KMS-11 (cell line): ENCODE measurements around the gene GPR132.

Experiments used
- H2AFZ ChIP-seq: fragments of 200-600 bp; sonication (generic); 2 replicates; pipeline ENCODE4 v1.6.1; 2016; ENCODE audit warnings: antibody characterized with exemption, mixed run types, low read depth
- H3K27ac ChIP-seq: fragments of 200-600 bp; sonication (generic); 2 replicates; pipeline ENCODE4 v1.6.1; 2016; ENCODE audit warnings: mild to moderate bottlenecking, mixed run types
- H3K27me3 ChIP-seq: fragments of 200-600 bp; sonication (generic); 2 replicates; pipeline ENCODE4 v1.6.1; 2017; ENCODE audit warnings: mild to moderate bottlenecking, low read depth, mixed run types, moderate library complexity; ENCODE audit not compliant: insufficient read depth
- H3K36me3 ChIP-seq: fragments of 200-600 bp; sonication (generic); 2 replicates; pipeline ENCODE4 v1.6.1; 2017; ENCODE audit warnings: mild to moderate bottlenecking, mixed run types; ENCODE audit not compliant: insufficient read depth
- H3K4me1 ChIP-seq: fragments of 200-600 bp; sonication (generic); 2 replicates; pipeline ENCODE4 v1.6.1; 2016; ENCODE audit warnings: mild to moderate bottlenecking, low read depth, mixed run types; ENCODE audit not compliant: poor library complexity, severe bottlenecking
- H3K4me2 ChIP-seq: fragments of 200-600 bp; sonication (generic); 2 replicates; pipeline ENCODE4 v1.7.0; 2016; ENCODE audit warnings: mild to moderate bottlenecking, mixed run types
- H3K4me3 ChIP-seq: fragments of 200-600 bp; sonication (generic); IDR thresholded peaks from 2 replicates; pipeline ENCODE4 v1.6.1; 2017; ENCODE audit warnings: low read depth, low read length, mixed read lengths; ENCODE audit not compliant: insufficient read depth
- H3K79me2 ChIP-seq: fragments of 200-600 bp; sonication (generic); 2 replicates; pipeline ENCODE4 v1.6.1; 2016; ENCODE audit warnings: low read depth, mixed run types; ENCODE audit not compliant: insufficient read depth
- H3K9ac ChIP-seq: fragments of 200-600 bp; sonication (generic); 2 replicates; pipeline ENCODE4 v1.6.1; 2016; ENCODE audit warnings: mild to moderate bottlenecking, mixed run types
- H4K20me1 ChIP-seq: fragments of 200-600 bp; sonication (generic); 2 replicates; pipeline ENCODE4 v1.6.1; 2016; ENCODE audit warnings: mild to moderate bottlenecking, mixed run types; ENCODE audit not compliant: insufficient read depth
- TF ChIP-seq, protein P1 (sequence below): fragments of 200-600 bp; sonication (generic); conservative IDR thresholded peaks from 2 replicates; pipeline ENCODE4 v1.6.1; 2017; ENCODE audit warnings: low read depth, mild to moderate bottlenecking, antibody characterized with exemption, low read length, moderate library complexity, mixed read lengths

GPR132 gene

GRCh38 chr14:105100910-105101309 lies 35.7 kb upstream of the GPR132 start:
- H3K4me3 ChIP-seq: no peak overlapping the region
- no peak overlapping the region for H3K27ac ChIP-seq

DNA sequence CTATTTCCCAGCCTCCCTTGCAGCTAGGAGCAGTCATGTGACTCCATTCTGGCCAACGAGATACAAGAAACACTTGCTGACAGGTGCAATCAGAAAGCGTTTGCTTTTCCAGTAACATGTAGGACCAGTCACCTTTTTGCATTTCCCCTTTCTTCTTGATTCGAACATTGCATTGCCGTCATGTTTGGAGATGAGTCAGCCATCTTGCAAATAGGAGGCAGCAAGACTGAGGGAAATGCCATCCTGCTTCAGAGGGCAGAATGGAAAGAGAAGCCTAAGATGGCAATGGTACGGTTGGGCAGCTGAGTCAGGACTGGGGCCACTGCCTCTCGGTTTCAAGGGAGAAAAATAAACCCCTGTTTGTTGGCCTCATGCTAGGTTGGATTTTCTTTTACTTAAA lies 34.5 kb upstream of the GPR132 start:
- Histone ChIP-seq H3K4me3 (no peak overlapping the region), H4K20me1 (no peaks in the 10 kb centered on the region), H3K36me3 (no peaks in the 10 kb centered on the region), H3K9ac (no peak overlapping the region), H2AFZ (no peak overlapping the region), H3K79me2 (no peaks in the 10 kb centered on the region), H3K4me2 (no peak overlapping the region), H3K4me1 (no peaks in the 10 kb centered on the region), H3K27ac (no peak overlapping the region), H3K27me3 (no peaks in the 10 kb centered on the region)
- TF ChIP-seq, protein P1, sequence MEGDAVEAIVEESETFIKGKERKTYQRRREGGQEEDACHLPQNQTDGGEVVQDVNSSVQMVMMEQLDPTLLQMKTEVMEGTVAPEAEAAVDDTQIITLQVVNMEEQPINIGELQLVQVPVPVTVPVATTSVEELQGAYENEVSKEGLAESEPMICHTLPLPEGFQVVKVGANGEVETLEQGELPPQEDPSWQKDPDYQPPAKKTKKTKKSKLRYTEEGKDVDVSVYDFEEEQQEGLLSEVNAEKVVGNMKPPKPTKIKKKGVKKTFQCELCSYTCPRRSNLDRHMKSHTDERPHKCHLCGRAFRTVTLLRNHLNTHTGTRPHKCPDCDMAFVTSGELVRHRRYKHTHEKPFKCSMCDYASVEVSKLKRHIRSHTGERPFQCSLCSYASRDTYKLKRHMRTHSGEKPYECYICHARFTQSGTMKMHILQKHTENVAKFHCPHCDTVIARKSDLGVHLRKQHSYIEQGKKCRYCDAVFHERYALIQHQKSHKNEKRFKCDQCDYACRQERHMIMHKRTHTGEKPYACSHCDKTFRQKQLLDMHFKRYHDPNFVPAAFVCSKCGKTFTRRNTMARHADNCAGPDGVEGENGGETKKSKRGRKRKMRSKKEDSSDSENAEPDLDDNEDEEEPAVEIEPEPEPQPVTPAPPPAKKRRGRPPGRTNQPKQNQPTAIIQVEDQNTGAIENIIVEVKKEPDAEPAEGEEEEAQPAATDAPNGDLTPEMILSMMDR: no peak

More at GRCh38 chr14:105100910-105101309, 35.7 kb upstream of the GPR132 start:
- Histone ChIP-seq H2AFZ (no peak overlapping the region), H3K79me2 (no peaks in the 10 kb centered on the region), H3K27me3 (peaks cover 3% of the 10 kb centered on the region; the same call in 1 of the 2 replicates), H3K4me2 (no peak overlapping the region), H3K9ac (no peak overlapping the region), H4K20me1 (no peaks in the 10 kb centered on the region), H3K4me1 (no peaks in the 10 kb centered on the region), H3K36me3 (no peaks in the 10 kb centered on the region)
- TF ChIP-seq, protein P1: no peak

DNA sequence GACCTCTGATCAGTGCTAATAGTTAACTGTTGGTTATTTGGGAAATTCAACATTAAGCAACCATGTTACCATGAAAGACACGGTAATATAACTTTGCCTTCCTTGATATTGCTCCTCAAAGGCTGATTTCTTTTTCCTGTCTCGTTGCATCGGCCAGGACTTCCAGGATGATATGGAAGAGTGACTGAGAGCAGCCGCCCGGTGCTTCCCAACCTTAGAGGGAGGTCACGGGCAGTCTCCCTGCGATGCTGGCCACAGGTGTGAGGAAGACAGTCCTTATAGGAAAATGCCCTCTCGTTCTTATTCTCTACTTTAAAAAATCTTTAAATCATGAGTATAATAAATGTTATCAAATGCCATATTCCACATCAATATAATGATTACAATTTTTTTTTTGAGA lies 33.1 kb upstream of the GPR132 start:
- no peaks in the 10 kb centered on the region for H3K36me3 ChIP-seq
- no peaks in the 10 kb centered on the region for H3K79me2 ChIP-seq
- H3K4me3 ChIP-seq: no peak overlapping the region
- no peak overlapping the region for H3K9ac ChIP-seq
- no peak overlapping the region for H3K4me2 ChIP-seq
- TF ChIP-seq, protein P1: no peak
- no peaks in the 10 kb centered on the region for H4K20me1 ChIP-seq
- no peaks in the 10 kb centered on the region for H3K27me3 ChIP-seq
- H3K4me1 ChIP-seq: no peaks in the 10 kb centered on the region
- H2AFZ ChIP-seq: no peak overlapping the region
- H3K27ac ChIP-seq: no peak overlapping the region

DNA sequence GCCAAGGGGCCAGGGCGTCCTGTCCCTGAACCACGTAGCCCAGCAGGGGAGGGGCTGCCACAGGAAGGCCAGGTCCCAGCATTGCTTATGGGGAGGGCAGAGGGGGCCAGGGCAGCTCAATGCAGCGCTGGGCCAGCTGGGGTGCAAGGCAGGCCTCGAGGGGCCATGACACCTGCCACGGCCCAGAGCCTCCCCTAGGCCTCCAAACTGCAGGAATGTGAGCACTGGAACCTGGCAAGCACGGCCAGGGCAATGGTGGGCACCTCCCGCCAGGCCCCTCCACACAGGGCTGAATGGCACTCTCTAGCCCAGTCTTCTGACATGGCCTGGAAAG lies 32.5 kb upstream of the GPR132 start:
- Histone ChIP-seq H3K4me1 (no peaks in the 10 kb centered on the region), H3K27me3 (no peaks in the 10 kb centered on the region), H3K9ac (no peak overlapping the region), H4K20me1 (no peaks in the 10 kb centered on the region), H3K36me3 (no peaks in the 10 kb centered on the region), H3K79me2 (no peaks in the 10 kb centered on the region), H2AFZ (no peak overlapping the region), H3K4me2 (no peak overlapping the region), H3K27ac (no peak overlapping the region), H3K4me3 (no peak overlapping the region)
- TF ChIP-seq, protein P1: no peak
